Endodermal cell (in vitro differentiated cells): Measurements from ENCODE around the gene LAMA2. TPM values are rescaled to one million over a fixed set of nuclear protein-coding genes. Genes with fewer than 3 reads are reported as not detected.

Experiments
- DNase-seq: peaks from one replicate; pipeline ENCODE4 v3.0.0-alpha.2; 2017
- H3K27ac ChIP-seq: 2 replicates; pipeline ENCODE4 v1.5.1; 2013; ENCODE audit warnings: mild to moderate bottlenecking, low read depth, low read length, moderate library complexity
- H3K27me3 ChIP-seq: 2 replicates; pipeline ENCODE4 v1.6.1; 2013; ENCODE audit warnings: mild to moderate bottlenecking, low read length, moderate library complexity; ENCODE audit not compliant: insufficient read depth, control insufficient read depth, poor library complexity, severe bottlenecking
- H3K36me3 ChIP-seq: 2 replicates; pipeline ENCODE4 v1.7.0; 2013; ENCODE audit warnings: mild to moderate bottlenecking, low read length, moderate library complexity; ENCODE audit not compliant: control insufficient read depth, insufficient read depth
- H3K4me1 ChIP-seq: one replicate; pipeline ENCODE4 v1.7.0; 2013; ENCODE audit warnings: low read length; ENCODE audit not compliant: control insufficient read depth, insufficient read depth
- H3K4me3 ChIP-seq: 2 replicates; pipeline ENCODE4 v1.5.1; 2013; ENCODE audit warnings: mild to moderate bottlenecking, low read length, moderate library complexity
- H3K9ac ChIP-seq: 2 replicates; pipeline ENCODE4 v1.6.1; 2013; ENCODE audit warnings: mild to moderate bottlenecking, low read length, moderate library complexity; ENCODE audit not compliant: poor library complexity, severe bottlenecking; ENCODE audit errors: extremely low read depth
- H3K9me3 ChIP-seq: 2 replicates; pipeline ENCODE4 v1.6.1; 2013; ENCODE audit warnings: mild to moderate bottlenecking, low read length, moderate library complexity; ENCODE audit not compliant: control insufficient read depth
- H3K27ac Mint-ChIP-seq: 2 replicates; pipeline ENCODE4 v1.8.0; 2020; ENCODE audit warnings: mixed read lengths
- H3K27me3 Mint-ChIP-seq: 2 replicates; pipeline ENCODE4 v1.8.0; 2021; ENCODE audit warnings: mild to moderate bottlenecking, mixed read lengths; ENCODE audit not compliant: insufficient read depth
- H3K36me3 Mint-ChIP-seq: 2 replicates; pipeline ENCODE4 v1.8.0; 2020; ENCODE audit warnings: low read depth, mixed read lengths
- H3K4me1 Mint-ChIP-seq: 2 replicates; pipeline ENCODE4 v1.8.0; 2020; ENCODE audit warnings: mixed read lengths
- H3K4me3 Mint-ChIP-seq: 2 replicates; pipeline ENCODE4 v1.8.0; 2020; ENCODE audit warnings: mild to moderate bottlenecking, moderate library complexity, mixed read lengths
- H3K9me3 Mint-ChIP-seq: 2 replicates; pipeline ENCODE4 v1.8.0; 2020; ENCODE audit warnings: mild to moderate bottlenecking, mixed read lengths
- WGBS, 2 experiments: methylation state at CpG; one replicate each; pipeline versions ENCODE4 v1.1.5 to v1.1.7; 2013; ENCODE audit warnings: missing lambda C conversion rate in 2 of 2, mixed read lengths in 1 of 2; ENCODE audit not compliant: insufficient coverage in 1 of 2, insufficient read length in 1 of 2; 5-methylcytosine and 5-hydroxymethylcytosine counted together
- total RNA-seq, 2 donors: library from RNA; stranded (reverse); fragmentation: NEBNext Ultra II Directional in 1 of 2; extraction: Animal tissue kit (Norgen Biotek cat#: 25700) in 1 of 2; gene quantifications; 2 replicates in 1 of 2; 3 replicates in 1 of 2; pipeline ENCODE4 v1.2.1, GENCODE V29; 2021
- TF ChIP-seq, protein P1 (sequence below): fragments of 200-600 bp; sonication (generic); conservative IDR thresholded peaks from 2 replicates; pipeline ENCODE4 v1.5.0; 2021; ENCODE audit warnings: antibody characterized with exemption, mild to moderate bottlenecking

LAMA2 gene
- total RNA-seq, 2 donors from 2014 or later: 2.3 to 4.1 TPM

DNA sequence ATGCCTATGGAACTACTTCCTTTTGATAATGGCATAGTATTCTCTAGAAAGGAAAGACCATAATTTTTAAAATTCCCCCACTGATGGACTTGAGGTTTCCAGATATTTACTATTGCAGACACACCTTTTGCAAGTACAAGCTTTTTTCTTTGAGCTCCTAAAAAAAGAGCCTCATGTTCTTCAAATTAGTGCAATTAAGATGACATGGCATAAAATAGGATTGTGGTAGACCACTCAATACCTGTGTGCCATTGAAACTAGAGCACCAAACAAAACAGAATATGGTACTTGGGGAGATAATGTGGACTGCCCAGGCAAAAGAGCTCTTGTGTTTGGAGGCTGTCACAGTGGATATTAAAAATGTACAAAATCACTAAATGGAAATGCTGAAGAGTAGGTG, 19.0 kb upstream of the LAMA2 start:
- DNase-seq: no peak
- Mint-ChIP-seq H3K9me3 (peaks cover 11% of the 10 kb centered on the region), H3K4me1 (no peaks in the 10 kb centered on the region), H3K27ac (no peak overlapping the region), H3K27me3 (no peaks in the 10 kb centered on the region), H3K4me3 (no peak overlapping the region), H3K36me3 (no peaks in the 10 kb centered on the region)
- Histone ChIP-seq H3K4me1 (no peaks in the 10 kb centered on the region), H3K9ac (no peak overlapping the region), H3K27ac (no peak overlapping the region), H3K4me3 (no peak overlapping the region), H3K27me3 (no peaks in the 10 kb centered on the region), H3K36me3 (no peaks in the 10 kb centered on the region), H3K9me3 (peaks cover 8% of the 10 kb centered on the region)
- TF ChIP-seq, protein P1, sequence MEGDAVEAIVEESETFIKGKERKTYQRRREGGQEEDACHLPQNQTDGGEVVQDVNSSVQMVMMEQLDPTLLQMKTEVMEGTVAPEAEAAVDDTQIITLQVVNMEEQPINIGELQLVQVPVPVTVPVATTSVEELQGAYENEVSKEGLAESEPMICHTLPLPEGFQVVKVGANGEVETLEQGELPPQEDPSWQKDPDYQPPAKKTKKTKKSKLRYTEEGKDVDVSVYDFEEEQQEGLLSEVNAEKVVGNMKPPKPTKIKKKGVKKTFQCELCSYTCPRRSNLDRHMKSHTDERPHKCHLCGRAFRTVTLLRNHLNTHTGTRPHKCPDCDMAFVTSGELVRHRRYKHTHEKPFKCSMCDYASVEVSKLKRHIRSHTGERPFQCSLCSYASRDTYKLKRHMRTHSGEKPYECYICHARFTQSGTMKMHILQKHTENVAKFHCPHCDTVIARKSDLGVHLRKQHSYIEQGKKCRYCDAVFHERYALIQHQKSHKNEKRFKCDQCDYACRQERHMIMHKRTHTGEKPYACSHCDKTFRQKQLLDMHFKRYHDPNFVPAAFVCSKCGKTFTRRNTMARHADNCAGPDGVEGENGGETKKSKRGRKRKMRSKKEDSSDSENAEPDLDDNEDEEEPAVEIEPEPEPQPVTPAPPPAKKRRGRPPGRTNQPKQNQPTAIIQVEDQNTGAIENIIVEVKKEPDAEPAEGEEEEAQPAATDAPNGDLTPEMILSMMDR: no peak

- no peaks in the 10 kb centered on the region for H3K9me3 Mint-ChIP-seq
- no peaks in the 10 kb centered on the region for H3K27me3 Mint-ChIP-seq
- H3K4me1 Mint-ChIP-seq: no peaks in the 10 kb centered on the region
- TF ChIP-seq, protein P1: no peak
- no peak overlapping the region for H3K27ac Mint-ChIP-seq
- no peaks in the 10 kb centered on the region for H3K27me3 ChIP-seq
- H3K36me3 Mint-ChIP-seq: no peaks in the 10 kb centered on the region
- H3K9ac ChIP-seq: no peak overlapping the region
- H3K27ac ChIP-seq: no peak overlapping the region
- H3K36me3 ChIP-seq: no peaks in the 10 kb centered on the region
- H3K4me3 ChIP-seq: no peak overlapping the region
- WGBS, 2 experiments: 91 to 95% methylated on average over 3 of the region's 3 CpGs
- no peak for DNase-seq
- no peaks in the 10 kb centered on the region for H3K4me1 ChIP-seq
- H3K4me3 Mint-ChIP-seq: no peak overlapping the region
- H3K9me3 ChIP-seq: no peaks in the 10 kb centered on the region
Observed at GRCh38 chr6:128870746-128871145, 12.2 kb upstream of the LAMA2 start.

DNA sequence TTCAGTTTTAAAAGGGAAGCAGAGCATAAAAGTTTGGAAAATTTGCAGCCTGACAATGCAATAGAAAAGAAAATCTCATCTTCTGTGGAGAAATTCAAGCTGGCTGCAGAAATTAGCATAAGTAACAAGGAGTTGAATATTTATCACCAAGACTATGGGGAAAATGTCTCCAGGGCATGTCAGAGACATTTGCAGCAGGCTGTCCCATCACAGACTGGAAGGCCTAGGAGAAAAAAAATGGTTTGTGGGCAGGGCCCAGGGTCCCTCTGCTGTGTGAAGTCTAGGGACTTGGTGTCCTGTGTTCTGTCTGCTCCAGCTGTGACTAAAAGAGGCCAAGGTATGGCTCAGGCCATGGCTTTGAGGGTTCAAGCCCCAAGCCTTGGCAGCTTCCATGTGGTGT, 8.1 kb upstream of the LAMA2 start:
- no peak overlapping the region for H3K4me3 Mint-ChIP-seq
- Histone ChIP-seq H3K4me1 (no peaks in the 10 kb centered on the region), H3K27me3 (no peaks in the 10 kb centered on the region), H3K4me3 (no peak overlapping the region), H3K36me3 (no peaks in the 10 kb centered on the region), H3K9ac (no peak overlapping the region), H3K9me3 (no peaks in the 10 kb centered on the region), H3K27ac (no peak overlapping the region)
- H3K4me1 Mint-ChIP-seq: no peaks in the 10 kb centered on the region
- no peak overlapping the region for H3K27ac Mint-ChIP-seq
- TF ChIP-seq, protein P1: no peak
- no peaks in the 10 kb centered on the region for H3K9me3 Mint-ChIP-seq
- DNase-seq: no peak
- no peaks in the 10 kb centered on the region for H3K27me3 Mint-ChIP-seq
- no peaks in the 10 kb centered on the region for H3K36me3 Mint-ChIP-seq
